Fibroblast of skin of left biceps (primary cell): ENCODE measurements around the gene ATP9A.
"Not testable (repeated sequence)": the region's sequence is repeated elsewhere in the genome, so short reads cannot be mapped to it uniquely, and the experiment has no call there.

ENCODE experiments used
- DNase-seq, 2 experiments: peaks; one replicate each; pipeline ENCODE4 v3.0.0-alpha.2; 2013; ENCODE audit warnings: low read depth in 2 of 2

Gene ATP9A

DNA sequence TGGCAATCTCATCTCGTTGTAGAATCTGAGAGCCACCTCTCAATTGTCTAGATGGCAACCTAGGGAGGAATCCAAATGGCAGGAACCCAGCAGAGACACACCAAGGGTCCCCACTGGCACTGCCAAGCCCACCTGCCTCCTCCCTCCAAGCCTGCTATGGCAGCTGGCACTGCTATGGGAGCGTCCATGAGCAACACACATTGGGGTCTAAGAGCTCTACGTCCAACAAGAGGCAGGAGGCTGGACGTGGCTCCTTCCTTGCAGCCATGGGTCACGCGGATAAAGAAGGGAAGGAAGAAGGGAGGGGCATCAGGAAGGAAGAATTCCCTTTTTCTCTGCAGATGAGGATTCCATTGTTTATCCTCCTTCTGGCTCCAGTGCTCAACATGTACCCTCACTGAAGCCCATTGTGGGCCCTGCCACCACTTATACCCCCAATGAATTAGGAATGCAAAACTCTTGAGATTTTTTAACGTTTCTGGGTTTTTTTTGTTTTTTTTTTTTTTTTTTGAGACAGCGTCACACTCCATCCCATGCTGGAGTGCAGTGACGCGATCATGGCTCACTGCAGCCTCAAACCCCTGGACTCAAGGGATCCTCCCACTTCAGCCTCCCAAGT lies 17.3 kb downstream of the ATP9A start:
- no peak for DNase-seq

GRCh38 chr20:51750037-51750769 lies 18.0 kb downstream of the ATP9A start:
- no peak for DNase-seq

DNA sequence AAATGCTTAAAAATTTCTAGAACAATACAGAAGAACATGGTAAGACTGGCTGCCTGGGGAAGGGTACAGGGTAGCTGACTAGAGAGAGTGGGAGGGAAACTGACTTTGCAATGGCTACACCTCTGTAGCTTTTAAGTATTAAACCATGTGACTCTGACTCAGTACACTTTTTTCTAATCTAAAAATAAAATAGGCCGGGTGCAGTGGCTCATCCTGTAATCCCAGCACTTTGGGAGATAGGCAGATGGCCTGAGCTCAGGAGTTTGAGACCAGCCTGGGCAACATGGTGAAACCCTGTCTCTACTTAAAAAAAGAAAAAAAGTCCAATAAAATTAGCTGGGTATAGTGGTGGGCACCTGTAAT lies 18.5 kb downstream of the ATP9A start:
- no peak for DNase-seq

GRCh38 chr20:51747182-51747911 lies 20.8 kb downstream of the ATP9A start:
- DNase-seq = no peak

DNA sequence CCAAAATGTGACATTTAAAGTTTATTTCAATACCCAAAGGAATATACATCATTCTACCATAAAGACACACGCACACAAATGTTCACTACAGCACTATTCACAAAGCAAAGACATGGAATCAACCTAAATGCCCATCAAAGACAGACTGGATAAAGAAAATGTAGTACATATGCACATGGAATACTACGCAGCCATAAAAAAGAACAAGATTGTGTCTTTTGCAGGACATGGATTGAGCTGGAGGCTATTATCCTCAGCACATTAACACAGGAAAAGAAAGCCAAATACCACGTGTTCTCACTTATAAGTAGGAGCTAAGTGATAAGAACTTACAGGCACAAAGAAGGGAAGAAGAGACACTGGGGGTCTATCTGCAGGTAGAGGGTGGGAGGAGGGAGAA lies 22.4 kb downstream of the ATP9A start:
- no peak for DNase-seq

- DNase-seq = no peak
Measured at GRCh38 chr20:51740838-51741237, 27.4 kb downstream of the ATP9A start.

DNA sequence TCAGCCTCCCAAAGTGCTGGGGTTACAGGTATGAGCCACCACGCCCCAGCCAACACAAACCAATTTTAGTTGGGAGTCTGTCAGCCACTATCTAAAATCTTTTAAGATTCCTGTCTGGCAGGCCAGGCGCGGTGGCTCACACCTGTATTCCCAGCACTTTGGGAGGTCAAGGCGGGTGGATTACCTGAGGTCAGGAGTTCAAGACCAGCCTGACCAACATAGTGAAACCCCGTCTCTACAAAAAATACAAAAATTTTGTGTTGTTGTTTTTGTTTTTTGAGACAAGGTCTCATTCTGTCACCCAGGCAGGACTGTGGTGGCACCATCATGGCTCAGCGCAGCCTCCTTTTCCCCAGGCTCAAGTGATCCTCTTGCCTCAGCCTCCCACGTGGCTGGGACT lies 27.9 kb downstream of the ATP9A start:
- not testable (repeated sequence) for DNase-seq

DNA sequence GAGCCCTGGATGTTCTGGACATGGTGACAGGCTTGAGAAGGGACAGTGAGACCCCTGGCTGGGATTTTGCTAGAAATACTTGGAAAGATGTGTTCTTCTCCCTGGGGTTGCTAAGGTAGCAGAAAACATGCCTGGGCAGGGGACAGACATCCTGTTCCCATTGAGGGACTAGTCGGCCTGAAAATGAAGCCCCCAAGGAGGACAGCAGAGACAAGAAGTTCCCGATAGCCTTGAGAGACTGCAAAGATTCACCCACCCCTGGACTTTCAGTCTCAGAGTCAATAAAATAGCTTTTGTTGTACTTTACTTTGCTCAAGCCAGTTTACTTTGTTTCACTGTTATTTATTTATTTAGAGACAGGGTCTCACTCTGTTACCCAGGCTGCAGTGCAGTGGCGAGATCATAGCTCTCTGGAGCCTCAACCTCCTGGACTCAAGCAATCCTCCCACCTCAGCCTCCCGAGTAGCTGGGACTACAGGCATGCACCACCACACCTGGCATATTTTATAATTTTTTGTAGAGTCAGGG lies 28.4 kb downstream of the ATP9A start:
- DNase-seq = no peak

DNA sequence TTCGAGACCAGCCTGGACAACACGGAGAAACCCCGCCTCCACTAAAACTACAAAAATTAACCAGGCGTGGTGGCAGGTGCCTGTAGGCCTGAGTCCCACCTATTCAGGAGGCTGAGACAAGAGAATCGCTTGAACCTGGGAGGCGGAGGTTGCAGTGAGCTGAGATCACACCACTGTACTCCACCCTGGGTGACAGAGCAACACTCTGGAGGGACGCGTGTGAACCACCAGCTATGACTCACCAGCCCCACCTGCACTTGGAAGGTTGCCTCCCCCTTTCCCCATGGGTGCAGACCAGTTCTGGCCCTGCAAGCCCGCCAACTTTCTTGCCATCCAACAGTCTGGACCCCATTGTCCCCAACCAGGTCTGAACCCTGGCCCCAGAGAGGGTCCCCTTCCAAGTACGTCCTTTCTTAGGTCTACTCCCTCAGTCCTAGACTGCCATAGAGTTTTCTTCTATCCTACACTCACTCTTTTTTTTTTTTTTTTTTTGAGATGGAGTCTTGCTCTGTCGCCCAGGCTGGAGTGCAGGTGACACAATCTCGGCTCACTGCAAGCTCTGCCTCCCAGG lies 29.2 kb downstream of the ATP9A start:
- DNase-seq = no peak

DNA sequence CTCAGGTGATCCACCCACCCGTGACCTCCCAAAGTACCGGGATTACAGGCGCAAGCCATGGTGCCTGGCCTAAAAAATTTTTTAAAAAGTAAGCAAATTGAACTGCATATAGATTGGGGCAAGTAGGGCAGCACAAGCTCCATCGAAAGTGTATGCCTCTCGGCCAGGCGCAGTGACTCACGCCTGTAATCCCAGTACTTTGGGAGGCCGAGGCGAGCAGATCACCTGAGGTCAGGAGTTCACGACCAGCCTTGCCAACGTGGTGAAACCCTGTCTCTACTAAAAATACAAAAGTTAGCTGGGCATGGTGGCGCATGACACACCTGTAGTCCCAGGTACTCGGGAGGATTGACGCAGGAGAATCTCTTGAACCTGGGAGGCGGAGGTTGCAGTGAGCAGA lies 29.9 kb downstream of the ATP9A start:
- not testable (repeated sequence) for DNase-seq

DNA sequence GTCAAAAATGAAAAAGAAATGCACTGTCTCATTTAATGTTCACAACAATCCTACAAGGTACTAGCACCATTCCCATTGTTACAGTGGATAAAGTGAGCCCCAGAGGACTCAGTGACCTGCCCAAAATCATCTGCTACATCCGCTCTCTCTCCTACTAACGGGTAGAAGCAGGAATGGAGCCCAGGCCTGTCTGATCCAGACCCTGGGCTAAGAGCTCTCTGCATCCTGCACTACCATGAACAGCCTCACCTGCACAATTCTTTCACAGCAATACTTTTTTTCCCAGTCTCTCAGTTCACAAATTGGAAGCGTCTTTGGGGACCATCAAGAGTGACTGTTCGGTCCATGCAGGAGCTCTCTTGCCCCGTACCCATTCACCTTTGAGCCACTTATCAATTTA lies 31.2 kb downstream of the ATP9A start:
- no peak for DNase-seq

DNA sequence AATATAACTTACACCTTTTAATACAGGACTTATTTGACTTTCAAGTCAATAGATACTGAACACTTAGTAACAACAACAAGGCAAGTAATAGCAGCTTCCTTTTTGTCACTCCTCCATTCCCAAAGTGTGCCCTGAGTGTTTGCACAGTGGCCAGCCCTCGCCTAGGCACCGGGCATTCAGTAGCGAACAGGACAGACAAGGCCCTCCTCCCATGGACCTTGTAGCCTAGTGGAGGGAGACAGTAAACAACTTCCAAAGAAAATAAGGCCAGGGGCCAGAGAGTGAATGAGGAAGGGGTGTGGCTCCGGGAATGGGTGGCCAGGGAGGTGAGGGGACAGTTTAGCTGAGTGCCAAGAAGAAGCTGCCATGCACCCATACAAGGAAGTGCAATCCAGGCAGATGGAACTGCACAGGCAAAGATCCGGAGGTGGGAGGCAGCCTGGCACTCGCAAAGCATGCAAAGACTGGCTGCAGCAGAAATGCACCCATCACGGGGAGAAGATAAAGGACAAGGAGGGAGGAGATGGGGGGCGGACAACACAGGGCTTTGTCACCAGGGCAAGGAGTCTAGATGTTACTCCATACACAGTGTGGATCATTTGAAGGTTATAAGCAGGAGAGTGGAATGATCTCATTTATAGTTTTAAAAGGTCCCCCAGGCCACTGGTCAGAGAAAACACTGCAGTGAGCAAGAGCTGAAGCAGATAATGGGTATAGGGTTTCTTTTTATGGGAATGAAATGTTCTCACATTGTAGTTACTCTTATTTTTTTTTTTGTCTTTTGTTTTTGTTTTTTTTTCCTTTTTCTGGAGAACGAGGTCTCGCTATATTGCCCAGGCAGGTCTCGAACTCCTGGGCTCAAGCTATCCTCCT lies 32.2 kb downstream of the ATP9A start:
- DNase-seq = no peak

DNA sequence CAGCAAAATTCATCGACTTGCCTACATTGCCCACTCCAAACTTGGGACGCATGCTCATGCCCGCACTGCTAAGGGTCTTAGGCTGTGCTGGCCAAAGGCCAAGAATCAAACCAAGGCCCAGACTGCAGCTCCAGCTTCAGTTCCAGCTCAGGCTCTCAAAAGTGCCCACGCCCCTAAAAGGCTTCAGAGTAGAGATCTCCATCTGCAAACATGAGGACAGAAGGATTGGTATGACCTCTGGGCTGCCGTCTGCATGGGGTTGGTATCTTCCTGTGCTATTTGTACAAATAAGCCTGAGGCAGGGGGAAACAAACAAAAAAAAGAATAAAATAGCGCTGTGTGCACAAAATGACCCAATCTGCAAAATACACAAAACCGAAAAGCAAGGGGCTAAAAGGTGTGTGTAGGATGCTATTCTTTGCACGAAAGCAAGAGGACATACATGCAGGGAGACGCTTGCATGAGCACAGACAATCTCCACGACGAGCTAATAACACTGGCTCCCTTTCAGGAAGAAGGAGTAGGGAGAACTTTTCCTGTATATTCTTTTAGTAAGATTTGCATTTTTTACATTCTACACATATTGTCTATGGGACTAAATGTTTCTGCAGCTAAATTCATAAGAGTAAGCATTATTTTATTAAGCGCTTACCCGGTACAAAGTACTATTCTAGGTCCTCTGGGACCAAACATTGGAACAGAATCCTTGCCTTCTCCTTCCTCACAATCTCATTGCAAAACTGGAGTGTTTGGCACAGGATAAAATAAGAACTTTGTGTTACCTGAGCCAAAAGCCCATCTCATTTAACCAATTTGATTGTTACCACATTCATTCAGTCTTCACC lies 33.1 kb downstream of the ATP9A start:
- DNase-seq = no peak

GRCh38 chr20:51733070-51733469 lies 35.1 kb downstream of the ATP9A start:
- no peak for DNase-seq

DNA sequence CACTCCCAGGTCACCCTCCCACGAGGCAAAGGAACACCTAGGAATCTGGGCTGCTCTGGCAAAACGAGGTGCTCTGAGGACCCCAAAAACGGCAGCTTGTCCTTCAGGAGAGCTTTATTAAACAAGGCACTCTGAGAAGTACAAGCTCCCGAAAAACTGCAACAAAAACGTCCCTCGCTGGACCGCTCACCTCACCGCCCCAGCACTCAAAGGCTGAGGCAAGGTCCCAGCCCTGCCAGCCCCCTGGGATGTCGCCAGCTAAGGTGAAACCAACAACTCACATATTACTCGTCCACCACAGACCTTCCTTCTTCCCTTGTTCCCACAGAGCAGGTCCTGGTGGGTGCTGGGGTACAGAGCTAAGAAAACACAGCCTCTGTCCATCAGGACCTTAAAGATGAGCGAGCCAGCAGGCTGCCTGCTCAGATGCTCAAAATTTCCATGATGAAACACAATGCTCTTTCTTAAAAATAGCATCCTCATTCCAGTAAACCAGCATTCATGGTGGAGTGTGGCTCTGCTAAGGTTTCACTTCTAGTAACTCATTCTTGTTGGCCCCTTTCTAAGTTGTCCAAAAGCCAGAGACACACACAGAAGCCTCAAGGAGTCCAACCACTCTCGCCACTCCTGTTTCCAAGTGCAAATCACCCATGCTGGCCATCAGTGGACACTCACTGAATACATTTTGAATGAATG lies 35.9 kb downstream of the ATP9A start:
- no peak for DNase-seq

DNA sequence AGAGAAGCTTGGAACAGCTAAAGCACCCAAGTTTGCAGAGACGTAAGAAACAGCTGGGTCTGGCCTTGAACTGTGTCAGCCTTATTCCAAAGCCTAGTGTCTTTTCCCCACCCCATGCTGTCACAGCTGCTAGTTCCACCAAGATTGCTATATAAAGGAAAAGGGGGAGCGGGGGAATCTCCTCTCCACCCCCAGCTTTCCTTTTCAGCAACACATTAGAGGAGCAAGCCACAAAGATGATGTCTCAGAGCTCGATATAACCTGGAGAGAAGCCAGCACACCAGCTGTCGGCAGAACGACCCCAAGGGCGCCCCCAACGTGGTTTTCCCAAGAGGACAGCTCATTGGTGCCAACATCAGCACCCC lies 36.5 kb downstream of the ATP9A start:
- DNase-seq = no peak

GRCh38 chr20:51729771-51730170 lies 38.4 kb downstream of the ATP9A start:
- no peak for DNase-seq

DNA sequence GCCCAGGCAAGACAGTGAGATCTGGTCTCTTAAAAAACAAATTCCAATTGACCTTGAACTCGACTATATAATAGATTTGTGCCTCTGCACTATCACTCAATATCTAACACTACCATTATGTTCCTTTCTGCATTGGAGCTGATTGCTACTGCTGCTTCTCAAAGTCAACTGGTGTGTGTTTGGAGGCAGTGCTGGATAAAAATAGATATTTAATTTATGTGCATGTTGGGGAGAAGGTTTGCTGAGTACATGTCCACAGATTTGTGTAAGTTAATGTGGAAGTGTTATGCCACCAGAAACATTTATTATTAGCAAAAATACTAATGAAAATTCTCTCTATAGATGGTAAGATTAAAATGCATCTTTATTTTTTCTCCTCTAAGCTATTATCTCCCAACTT lies 39.5 kb downstream of the ATP9A start:
- no peak for DNase-seq

DNA sequence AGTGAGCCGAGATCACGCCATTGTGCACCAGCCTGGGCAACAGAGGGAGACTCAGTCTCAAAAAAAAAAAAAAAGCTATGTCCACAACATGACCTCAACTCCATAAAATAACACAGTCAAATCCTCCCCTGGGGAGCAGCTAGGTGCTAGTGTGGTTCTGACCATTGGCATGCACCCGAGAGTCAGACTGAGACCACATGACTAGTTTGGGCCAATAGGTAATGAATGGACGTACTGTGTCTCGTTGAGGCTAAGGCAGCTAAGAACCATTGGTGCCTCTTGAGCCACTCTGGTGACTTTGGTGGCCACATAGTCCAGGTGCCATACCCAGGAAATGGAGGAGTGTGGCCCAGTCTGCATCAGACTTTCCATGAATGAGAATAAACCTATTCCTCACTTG lies 40.3 kb downstream of the ATP9A start:
- DNase-seq = no peak

GRCh38 chr20:51725584-51726176 lies 42.5 kb downstream of the ATP9A start:
- no peak for DNase-seq
